ENCODE measurements around the gene SLC25A19. TPM values are rescaled to one million over a fixed set of nuclear protein-coding genes. Genes with fewer than 3 reads are reported as not detected.

The SLC25A19 gene
- total and polyA plus RNA-seq, 9 of the 15 experiments (the other 6 are each of a cell fraction or from before 2014, with no cell fraction given): 33.4 to 76.6 (median 55.3) TPM

- TF ChIP-seq E2F4 (CRISPR knock-in tag; IDR thresholded peaks at IDR 0.05; ENCODE audit: low read depth) (no peak), CTBP1 (IDR thresholded peaks at IDR 0.05; ENCODE audit: borderline replicate concordance) (peak; percentile 78), KLF13 (tag; IDR thresholded peaks at IDR 0.05; ENCODE audit: borderline replicate concordance, low read depth) (0 out of 2 replicates have a peak, but pooled peaks have one; percentile 27), SIN3B (IDR thresholded peaks at IDR 0.05; ENCODE audit: low read depth) (no peak), ZNF766 (CRISPR knock-in tag; conservative IDR thresholded peaks at IDR 0.05) (no peak), ZNF354B (CRISPR knock-in tag; IDR thresholded peaks at IDR 0.05) (no peak), ZZZ3 (IDR thresholded peaks at IDR 0.05) (peak; percentile 55; the same call in 1 of the 2 replicates), TAL1 (IDR thresholded peaks at IDR 0.05) (no peak), MTA1 (IDR thresholded peaks at IDR 0.05; ENCODE audit: borderline replicate concordance) (peak; percentile 26; the same call in 1 of the 2 replicates)
Observed at GRCh38 chr17:75240394-75241142, 48.7 kb downstream of the SLC25A19 start (continued).
